Right atrium auricular region (tissue), 2 donors: ENCODE measurements around the gene AFMID. TPM values are rescaled to one million over a fixed set of nuclear protein-coding genes. Genes with fewer than 3 reads are reported as not detected.
"Not testable (repeated sequence)": the region's sequence is repeated elsewhere in the genome, so short reads cannot be mapped to it uniquely, and the experiment has no call there.

Experiments
- DNase-seq: peaks from one replicate; pipeline ENCODE4 v3.0.0-alpha.2; 2019; ENCODE audit warnings: low spot score
- H3K27ac ChIP-seq, 2 donors: fragments of 200-600 bp; sonication (generic); 1 replicate in 1 of 2; 2 replicates in 1 of 2; pipeline ENCODE4 v1.5.1; 2016 to 2019
- H3K27me3 ChIP-seq, 2 donors: fragments of 200-600 bp; sonication (generic); one replicate each; pipeline versions ENCODE4 v1.5.1 to v1.6.0; 2017 to 2019
- H3K36me3 ChIP-seq: fragments of 200-600 bp; sonication (generic); one replicate; pipeline ENCODE4 v1.5.1; 2016
- H3K4me1 ChIP-seq, 2 donors: fragments of 200-600 bp; sonication (generic); one replicate each; pipeline versions ENCODE4 v1.5.1 to v1.6.0; 2017 to 2019
- H3K4me3 ChIP-seq, 2 donors: fragments of 200-600 bp; sonication (generic); 1 replicate in 1 of 2; 2 replicates in 1 of 2; pipeline ENCODE4 v1.5.1; 2017 to 2019; ENCODE audit warnings: mild to moderate bottlenecking in 1 of 2, moderate library complexity in 1 of 2
- H3K9me3 ChIP-seq, 2 donors: fragments of 200-600 bp; sonication (generic); one replicate each; pipeline ENCODE4 v1.5.1; 2019
- total RNA-seq, 2 donors: library from RNA; depleted of rRNA; stranded (reverse); fragments of >200 nt; gene quantifications; one replicate each; pipeline ENCODE4 v1.1.0, GENCODE V29; 2016
- TF ChIP-seq, protein P1 (sequence below), 2 donors: fragments of 200-600 bp; sonication (generic); IDR thresholded peaks; one replicate each; pipeline ENCODE4 v1.5.1; 2019; ENCODE audit warnings: antibody characterized with exemption in 2 of 2

AFMID gene
- total RNA-seq, 2 donors from 2014 or later = 28.6 to 35.3 TPM

DNA sequence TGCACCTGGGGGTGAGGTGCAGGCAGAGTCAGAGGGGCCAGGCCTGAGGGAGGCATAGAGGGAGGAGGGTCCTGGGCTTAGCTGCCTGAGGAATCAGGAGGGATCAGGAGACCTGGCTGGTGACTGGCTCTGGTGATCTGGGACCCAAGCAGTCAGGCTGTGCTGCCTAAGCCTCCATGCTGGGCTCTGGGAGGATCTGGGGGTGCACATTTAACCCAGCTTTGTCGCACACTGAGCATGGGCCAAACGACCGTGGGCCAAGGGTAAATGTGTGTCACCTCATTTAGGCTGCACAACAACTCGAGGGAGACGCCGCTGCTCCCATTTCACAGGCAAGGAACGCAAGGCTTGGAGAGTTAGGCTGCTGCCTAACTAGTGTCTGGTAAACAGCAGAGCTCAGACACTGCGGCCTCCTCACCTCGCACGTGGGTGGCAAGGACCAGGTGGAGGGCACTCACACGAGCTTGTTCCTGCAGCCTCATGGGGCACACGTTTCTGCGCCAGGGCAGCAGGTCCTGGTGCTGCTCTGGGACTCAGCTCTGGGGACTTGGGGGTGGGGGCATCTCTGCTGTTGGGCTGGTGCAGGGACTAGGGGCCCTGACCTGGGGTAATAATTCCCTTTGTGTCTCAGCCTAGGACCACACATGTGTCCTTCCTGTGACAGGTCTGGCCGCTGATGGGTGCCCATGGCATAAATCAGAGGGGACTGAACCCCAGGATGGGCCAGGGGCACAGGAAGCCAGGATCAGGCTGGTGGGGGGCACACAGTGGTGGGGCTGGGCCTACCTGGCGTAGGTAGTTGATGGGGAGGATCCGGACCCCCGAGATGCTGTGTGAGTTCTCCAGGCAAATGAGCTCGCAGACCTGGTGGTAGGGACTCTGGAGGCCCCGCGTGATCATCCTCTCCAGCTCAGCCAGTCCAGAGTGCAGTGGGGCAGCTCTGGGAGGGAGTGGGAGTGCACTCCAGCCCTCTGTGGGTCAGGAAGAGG lies 63.0 kb downstream of the AFMID start:
- Histone ChIP-seq H3K4me1 (peaks cover 0 to 21% of the 10 kb centered on the region in 2 donors), H3K9me3 (no peaks in the 10 kb centered on the region), H3K27me3 (no peaks in the 10 kb centered on the region), H3K27ac (no peak overlapping the region), H3K4me3 (no peak overlapping the region), H3K36me3 (no peaks in the 10 kb centered on the region)
- TF ChIP-seq, protein P1, sequence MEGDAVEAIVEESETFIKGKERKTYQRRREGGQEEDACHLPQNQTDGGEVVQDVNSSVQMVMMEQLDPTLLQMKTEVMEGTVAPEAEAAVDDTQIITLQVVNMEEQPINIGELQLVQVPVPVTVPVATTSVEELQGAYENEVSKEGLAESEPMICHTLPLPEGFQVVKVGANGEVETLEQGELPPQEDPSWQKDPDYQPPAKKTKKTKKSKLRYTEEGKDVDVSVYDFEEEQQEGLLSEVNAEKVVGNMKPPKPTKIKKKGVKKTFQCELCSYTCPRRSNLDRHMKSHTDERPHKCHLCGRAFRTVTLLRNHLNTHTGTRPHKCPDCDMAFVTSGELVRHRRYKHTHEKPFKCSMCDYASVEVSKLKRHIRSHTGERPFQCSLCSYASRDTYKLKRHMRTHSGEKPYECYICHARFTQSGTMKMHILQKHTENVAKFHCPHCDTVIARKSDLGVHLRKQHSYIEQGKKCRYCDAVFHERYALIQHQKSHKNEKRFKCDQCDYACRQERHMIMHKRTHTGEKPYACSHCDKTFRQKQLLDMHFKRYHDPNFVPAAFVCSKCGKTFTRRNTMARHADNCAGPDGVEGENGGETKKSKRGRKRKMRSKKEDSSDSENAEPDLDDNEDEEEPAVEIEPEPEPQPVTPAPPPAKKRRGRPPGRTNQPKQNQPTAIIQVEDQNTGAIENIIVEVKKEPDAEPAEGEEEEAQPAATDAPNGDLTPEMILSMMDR (IDR thresholded peaks at IDR 0.05) = no peak
- no peak for DNase-seq

DNA sequence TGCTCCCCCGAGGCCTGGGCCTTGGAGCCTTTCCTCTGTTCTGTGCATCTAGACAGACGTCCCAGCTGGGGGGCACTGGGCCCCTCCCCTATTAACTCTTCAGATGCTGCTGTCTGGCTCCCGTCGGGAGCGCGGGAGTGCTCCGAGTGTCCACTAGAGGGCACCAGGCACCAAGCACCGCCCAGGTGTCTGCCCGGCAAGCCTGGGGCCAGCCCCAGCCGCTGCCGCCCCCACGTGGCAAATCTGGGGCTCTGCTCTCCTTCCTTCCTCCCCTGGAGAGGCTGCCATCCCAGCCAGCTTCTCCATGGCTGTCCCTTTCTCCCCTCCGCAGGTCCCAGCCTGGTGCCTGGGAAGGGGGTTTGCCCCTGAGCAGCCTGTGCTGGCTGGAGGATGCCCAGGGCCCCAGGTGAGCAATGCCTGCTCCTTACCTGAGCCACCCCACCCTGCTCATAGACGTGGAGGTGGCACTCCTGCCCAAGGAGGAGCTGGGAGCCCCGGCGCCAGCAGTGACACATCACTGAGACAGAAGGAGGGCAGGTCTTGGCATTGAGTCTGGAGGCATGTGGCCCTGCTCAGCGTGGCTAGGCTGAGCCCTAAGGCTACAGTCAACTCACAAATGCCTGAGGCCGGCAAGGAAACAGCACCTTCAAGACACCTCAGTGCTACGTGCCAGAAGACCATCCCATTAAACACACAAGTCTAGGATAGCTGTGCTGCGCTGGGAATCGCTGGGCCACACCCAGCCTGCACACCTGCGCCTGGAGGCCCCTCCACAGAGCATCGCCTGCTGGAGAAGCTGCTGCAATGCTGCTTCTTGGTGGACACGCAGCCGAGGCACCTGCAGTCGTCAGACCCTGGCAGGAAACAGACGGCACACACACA lies 64.0 kb downstream of the AFMID start:
- no peak overlapping the region for H3K4me3 ChIP-seq
- H3K36me3 ChIP-seq = no peaks in the 10 kb centered on the region
- no peaks in the 10 kb centered on the region for H3K27me3 ChIP-seq
- H3K9me3 ChIP-seq = no peaks in the 10 kb centered on the region
- TF ChIP-seq, protein P1 (IDR thresholded peaks at IDR 0.05) = peak; percentile 98 to 100
- peak; percentile 84 for DNase-seq
- no peak overlapping the region for H3K27ac ChIP-seq
- peaks cover 0 to 23% of the 10 kb centered on the region in 2 donors for H3K4me1 ChIP-seq

DNA sequence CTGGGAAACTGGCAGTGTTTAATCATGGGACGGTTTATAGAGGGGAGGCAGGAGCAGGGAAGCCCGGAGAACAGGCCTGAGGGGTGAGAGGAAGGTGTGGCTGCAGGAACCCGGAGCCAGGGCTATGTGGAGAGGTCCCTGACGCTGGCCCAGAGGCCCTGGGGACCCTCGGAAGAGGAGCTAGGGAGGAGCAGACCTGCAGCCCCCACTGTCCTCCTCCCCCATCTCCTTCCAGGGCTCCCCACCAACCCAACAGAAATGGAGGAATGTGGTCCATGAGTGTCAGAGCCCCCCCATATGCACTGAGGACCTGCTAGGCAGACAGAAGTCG lies 64.6 kb downstream of the AFMID start:
- Histone ChIP-seq H3K9me3 (no peaks in the 10 kb centered on the region), H3K4me3 (no peak overlapping the region), H3K27ac (no peak overlapping the region), H3K4me1 (peaks cover 0 to 29% of the 10 kb centered on the region in 2 donors), H3K36me3 (no peaks in the 10 kb centered on the region), H3K27me3 (no peaks in the 10 kb centered on the region)
- TF ChIP-seq, protein P1 (IDR thresholded peaks at IDR 0.05) = no peak
- DNase-seq = no peak

DNA sequence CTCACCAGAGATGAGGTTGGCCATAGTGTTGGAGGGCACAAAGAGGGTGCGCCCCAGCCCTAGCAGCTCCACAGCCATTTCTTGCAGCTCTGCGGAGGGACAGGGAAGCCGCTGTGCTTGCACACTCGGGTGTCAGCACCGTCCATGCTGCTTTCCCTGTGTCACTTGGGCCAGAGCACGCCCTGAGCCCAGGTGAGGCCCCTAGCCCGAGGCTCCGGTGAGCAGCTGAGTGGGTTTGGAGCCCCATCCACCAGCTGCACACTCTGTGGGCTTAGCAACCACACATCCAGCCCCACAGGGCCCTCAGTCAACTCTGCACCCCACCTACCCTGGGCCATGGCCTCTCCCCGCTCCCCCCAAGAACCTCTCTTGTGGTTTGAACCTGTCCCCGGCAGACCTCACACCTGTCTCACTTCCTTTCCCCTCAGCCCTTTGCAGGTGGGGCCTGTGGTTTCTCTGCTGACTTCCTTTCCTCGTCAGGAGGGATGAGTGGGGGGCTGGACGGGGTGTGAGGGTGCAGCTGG lies 65.0 kb downstream of the AFMID start:
- no peak overlapping the region for H3K4me3 ChIP-seq
- H3K36me3 ChIP-seq = no peaks in the 10 kb centered on the region
- no peaks in the 10 kb centered on the region for H3K27me3 ChIP-seq
- no peak overlapping the region for H3K27ac ChIP-seq
- TF ChIP-seq, protein P1 (IDR thresholded peaks at IDR 0.05) = no peak
- H3K4me1 ChIP-seq = peaks cover 0 to 33% of the 10 kb centered on the region in 2 donors
- no peaks in the 10 kb centered on the region for H3K9me3 ChIP-seq
- DNase-seq = no peak

DNA sequence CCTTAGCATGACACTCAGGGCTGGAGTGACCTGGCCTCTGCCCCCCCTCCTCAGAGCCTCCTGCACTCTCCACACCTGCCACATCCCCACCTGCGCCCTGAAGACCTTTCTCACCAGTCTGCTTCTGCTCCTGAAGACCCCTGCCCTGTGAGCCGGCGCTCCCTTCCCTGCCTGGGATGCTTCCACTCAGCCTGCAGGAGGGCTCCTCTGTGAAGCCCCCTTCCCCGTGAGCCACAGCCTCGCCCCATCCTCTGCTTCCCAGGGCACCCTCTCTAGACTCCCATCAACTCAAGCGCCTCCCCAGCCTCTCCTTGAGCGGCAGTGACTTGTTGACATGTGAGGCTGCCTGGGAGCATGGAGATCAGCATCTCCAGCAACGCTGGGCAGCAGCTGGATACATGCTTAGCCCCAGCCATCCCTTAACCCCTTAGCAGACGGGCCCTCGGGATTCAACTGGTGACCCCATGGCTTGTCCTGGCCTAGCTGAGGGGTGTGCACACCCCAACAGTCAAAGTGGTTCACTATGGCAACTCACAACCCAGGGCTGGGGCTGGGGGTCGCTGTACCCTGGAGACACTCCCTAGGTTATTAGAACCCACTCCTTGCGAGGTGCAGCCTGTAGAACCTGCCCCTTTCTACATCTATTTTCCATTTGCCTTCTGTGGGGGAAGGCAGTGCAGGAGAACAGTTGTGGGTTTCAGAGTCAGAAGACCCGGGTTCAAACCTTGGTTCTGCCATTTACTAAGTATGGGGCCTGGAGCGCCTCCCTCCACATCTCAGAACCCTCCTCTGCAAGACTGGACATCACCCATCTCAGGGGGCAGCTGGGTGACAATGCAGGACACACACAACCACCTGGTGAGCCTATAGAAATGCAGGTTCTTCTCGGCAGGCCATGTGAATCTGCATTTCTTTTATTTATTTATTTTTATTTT lies 65.8 kb downstream of the AFMID start:
- Histone ChIP-seq H3K27me3 (no peaks in the 10 kb centered on the region), H3K4me1 (peaks cover 0 to 34% of the 10 kb centered on the region in 2 donors), H3K27ac (no peak overlapping the region), H3K9me3 (no peaks in the 10 kb centered on the region), H3K36me3 (no peaks in the 10 kb centered on the region), H3K4me3 (no peak overlapping the region)
- DNase-seq = no peak
- TF ChIP-seq, protein P1 (IDR thresholded peaks at IDR 0.05) = no peak

DNA sequence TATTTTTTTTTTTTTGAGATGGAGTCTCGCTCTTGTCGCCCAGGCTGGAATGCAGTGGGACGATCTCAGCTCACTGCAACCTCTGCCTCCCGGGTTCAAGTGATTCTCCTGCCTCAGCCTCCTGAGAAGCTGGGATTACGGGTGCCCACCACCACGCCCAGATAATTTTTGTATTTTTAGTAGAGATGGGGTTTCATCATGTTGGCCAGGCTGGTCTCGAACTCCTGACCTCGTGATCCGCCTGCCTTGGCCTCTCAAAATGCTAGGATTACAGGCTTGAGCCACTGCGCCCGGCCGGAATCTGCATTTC lies 66.4 kb downstream of the AFMID start:
- peaks cover 0 to 39% of the 10 kb centered on the region in 2 donors for H3K4me1 ChIP-seq
- H3K27ac ChIP-seq = peak overlapping the region; percentile 93 to 97
- peak overlapping the region; percentile 93 to 97 for H3K4me3 ChIP-seq
- DNase-seq, H3K36me3 ChIP-seq, H3K9me3 ChIP-seq, H3K27me3 ChIP-seq: not testable (repeated sequence)
